GM18526 (cell line): Measurements from ENCODE around the gene AUH.

Source experiments
- POLR2A ChIP-seq: IDR thresholded peaks from 3 replicates; pipeline ENCODE4 v1.6.1; 2011; ENCODE audit not compliant: insufficient read length; ENCODE audit errors: extremely low read depth

Gene AUH

DNA sequence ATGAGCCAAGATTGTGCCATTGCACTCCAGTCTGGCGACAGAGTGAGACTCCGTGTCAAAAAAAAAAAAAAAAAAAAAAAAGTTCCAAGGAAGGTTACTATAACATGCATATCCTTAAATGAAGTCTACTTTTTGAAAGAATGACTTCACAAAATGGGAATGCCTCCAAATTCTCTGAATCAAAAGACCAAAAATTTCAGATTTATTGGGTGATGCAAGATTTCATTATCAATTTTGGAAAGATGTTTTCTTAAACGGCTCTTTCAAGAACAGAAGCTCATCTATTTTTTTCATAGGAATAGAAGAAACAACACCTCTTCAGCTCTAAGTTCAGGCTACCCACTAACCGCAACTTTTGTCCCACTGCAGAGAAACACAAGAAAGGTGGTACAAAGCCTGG is 69.9 kb downstream of the AUH start:
- TF ChIP-seq POLR2A, result no peak

- TF ChIP-seq POLR2A, result no peak
Observed at GRCh38 chr9:91289244-91289643, 72.5 kb downstream of the AUH start.

DNA sequence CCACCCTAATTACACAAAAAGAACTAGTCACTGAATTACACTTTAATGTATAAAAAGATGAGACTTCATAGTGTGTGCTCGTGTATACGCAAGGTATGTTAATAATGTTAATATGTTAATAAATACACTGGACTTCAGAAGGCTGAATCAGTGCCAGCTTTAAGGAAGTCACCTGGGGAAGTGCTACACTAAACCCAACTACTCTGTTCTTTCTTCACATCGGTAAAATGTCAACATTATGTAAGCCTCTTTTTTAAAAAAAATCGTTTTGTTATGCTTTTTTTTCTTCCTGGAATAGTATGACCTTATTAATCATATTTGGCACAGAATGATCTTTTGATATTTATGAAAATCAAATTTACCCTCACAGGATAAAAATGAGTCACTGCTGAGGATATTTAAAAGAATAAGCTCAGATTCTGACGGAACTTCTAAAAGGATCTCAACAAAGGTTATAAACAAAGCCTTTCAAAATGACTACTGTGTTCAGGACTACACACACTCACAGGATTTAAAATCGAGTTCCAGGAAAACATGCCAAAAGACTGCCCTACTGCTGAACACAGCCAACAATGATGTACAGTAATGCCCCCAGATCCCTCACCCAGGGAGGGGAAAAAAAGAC is 75.9 kb downstream of the AUH start:
- TF ChIP-seq POLR2A, result no peak

DNA sequence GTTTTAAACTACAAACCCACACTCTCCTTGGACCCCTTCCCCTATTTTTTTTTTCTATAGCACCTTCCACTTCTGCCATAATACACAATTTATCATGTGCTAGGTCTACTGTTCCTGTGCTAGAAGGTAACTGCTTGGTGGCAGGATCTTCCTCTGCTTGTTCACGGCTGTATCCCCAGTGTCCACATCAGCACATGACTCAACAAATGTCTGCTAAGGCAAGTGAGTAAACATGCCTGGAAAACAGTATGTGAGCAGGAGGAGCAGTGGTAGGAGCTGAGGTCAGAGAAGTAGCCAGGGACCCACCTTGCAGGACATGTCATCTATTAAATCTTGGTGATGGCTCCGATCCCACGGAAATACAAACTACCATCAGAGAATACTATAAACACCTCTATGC is 79.4 kb downstream of the AUH start:
- no peak for TF ChIP-seq POLR2A

GRCh38 chr9:91279296-91280204 is 82.2 kb downstream of the AUH start:
- no peak for TF ChIP-seq POLR2A

GRCh38 chr9:91276513-91276912 is 85.2 kb downstream of the AUH start:
- TF ChIP-seq POLR2A, result no peak

GRCh38 chr9:91275655-91276054 is 86.1 kb downstream of the AUH start:
- no peak for TF ChIP-seq POLR2A

DNA sequence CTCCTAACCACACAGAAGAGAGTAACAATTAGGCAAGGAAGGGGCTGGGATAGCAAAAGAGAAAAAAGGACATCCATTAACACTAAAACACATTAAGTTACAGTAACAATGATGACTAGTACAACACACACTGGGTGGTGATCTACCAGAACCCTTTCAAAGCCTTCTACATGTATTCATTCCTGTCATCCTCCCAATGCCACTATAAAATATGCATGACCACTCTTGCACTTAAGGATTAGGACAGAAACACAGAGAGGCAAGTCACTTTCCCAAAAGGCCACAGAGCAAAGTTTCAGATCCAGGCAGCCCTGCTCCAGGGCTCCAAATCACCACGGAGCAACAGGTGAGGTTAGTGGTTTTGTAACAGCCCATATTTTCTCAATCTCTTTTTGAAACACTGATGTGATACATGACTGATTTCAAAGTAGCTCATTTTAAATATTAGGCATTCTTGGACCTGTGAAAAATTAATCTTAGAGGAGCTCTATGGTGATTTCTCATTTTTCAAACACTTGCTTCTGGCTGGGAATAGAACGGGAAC is 86.7 kb downstream of the AUH start:
- no peak for TF ChIP-seq POLR2A

DNA sequence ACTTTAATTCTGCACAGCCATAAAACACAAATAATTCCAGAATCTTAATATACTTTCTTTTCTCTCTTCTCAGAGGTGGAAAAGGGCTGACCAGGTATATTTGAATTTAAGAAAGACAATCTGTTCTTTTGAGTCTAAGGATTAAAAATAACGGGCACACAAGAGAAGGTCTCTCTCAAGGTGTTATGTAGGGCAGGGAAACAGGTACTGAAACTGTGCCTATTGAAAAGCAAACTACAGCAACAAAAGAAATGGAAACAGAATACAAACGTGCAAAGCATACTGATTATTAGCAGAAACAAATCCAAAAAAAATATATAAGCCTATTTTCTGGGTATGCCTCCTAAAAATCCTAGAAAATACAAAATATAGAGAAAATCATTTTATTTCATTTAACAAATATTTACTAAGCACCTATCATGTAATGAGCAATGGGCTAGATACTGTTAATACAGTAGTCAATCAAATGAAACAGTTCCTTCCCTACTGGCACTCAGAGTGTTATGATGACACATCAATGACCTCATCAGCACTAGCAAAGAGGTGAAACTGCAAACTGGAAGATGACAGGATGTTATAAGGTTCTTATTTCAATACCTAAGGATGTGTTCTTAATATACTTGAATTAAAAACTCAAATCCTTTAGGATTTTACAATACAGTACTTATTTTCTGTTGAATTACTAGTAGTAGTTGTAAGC is 87.7 kb downstream of the AUH start:
- TF ChIP-seq POLR2A, result no peak

DNA sequence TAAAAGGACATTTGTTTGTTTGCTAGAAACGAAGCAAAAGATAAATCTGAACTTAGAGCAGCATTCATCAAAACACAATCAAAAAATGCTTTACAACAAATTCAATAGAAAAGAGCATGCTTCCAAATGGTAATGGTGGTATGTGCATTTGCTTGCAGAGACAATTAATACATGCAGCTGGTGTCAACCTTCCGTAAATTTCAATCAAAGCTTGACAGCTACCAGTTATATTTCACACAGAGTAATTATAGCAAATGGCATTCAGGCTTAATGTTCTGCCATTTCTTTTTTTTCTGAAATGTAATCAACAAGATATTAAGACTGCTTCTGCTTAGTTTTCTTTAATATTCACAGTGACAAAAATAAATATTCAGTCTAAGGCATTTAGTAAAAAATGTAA is 90.6 kb downstream of the AUH start:
- TF ChIP-seq POLR2A, result no peak

DNA sequence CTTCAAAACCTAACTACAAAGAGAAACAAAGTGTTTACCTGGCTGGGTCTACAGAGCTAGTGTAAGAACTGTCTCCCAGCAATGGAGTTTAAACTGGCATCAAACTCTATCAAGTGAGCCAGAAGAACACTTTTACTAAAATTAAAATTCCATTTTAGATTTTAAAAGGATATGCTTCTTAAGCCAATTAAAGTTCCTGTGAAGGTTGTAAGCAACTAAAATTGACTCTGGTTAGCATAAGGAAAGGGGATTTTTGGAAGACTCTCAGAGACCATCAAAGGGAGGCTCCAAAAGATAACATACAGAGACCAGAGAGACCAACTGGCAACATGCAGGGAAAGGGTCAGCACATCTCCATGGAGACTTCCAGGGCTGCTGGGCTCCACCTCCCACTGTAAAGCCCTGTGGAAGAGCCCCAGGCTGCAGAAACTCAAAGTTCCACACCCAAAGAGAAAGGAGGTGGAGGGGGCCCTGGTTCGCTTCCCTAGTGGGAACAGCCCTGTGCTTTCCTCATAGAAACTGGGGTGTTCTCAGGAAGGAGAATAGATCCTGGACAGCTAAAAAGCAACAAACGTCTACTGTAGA is 91.7 kb downstream of the AUH start:
- no peak for TF ChIP-seq POLR2A

- no peak for TF ChIP-seq POLR2A
Observed at GRCh38 chr9:91266448-91266847, 95.3 kb downstream of the AUH start.

DNA sequence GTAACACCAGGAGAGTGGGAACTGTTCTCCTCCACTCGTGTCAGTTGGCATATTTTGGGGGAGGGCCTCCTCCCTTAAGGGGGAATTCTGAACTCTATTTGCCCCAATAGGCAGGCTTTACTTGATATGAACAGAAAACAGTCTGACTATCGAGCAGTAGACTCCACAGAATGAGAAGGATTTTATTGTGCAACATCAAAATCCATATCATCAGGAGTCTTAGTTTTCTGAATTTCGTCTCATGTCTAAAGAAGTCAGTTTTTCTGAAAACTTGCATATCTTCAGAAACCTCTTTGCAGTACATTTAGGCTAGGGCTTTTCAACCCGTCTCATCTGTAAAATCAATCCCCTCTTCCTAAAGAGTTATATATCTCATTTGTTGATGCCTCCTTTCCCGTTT is 96.2 kb downstream of the AUH start:
- no peak for TF ChIP-seq POLR2A

GRCh38 chr9:91261417-91261816 is 100.3 kb downstream of the AUH start:
- TF ChIP-seq POLR2A, result no peak

- TF ChIP-seq POLR2A, result no peak
Observed at GRCh38 chr9:91259162-91259561, 102.6 kb downstream of the AUH start.
